ENCODE results near the gene FST.

FST gene

DNA sequence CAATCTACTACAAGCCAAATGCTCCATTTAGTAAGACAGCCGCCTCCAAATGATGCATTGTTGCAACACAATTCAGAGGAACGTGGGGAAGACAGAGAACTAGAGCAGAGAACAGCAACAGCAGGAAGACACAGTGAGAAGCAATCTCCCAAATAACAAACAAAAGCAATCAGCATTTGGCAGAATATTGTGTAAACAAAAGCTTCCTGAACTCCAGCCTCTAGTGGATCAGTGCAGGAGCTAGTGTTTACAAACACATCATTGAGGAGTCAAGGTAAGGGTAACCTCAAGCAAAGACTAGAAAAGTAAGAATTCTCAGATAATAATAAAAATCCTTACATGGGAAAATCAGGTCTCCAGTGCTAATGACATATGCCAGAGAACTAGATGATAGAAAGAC, 20.6 kb downstream of the FST start:
- Histone ChIP-seq H3K4me1 (ENCODE audit: control insufficient read depth, insufficient read depth, low read length) (no peaks in the 10 kb centered on the region), H3K9me3 (ENCODE audit: control insufficient read depth, low read length) (no peaks in the 10 kb centered on the region), H3K27me3 (ENCODE audit: control insufficient read depth, insufficient read depth, low read length) (no peaks in the 10 kb centered on the region), H3K9ac (ENCODE audit: low read length) (no peak overlapping the region), H3K36me3 (ENCODE audit: control insufficient read depth, insufficient read depth, low read length) (no peaks in the 10 kb centered on the region), H3K4me3 (ENCODE audit: low read length) (no peak overlapping the region)

- no peak overlapping the region for H3K9ac ChIP-seq (ENCODE audit: low read length)
- no peaks in the 10 kb centered on the region for H3K27me3 ChIP-seq (ENCODE audit: control insufficient read depth, insufficient read depth, low read length)
- no peaks in the 10 kb centered on the region for H3K36me3 ChIP-seq (ENCODE audit: control insufficient read depth, insufficient read depth, low read length)
- H3K9me3 ChIP-seq (ENCODE audit: control insufficient read depth, low read length), result no peaks in the 10 kb centered on the region
- no peaks in the 10 kb centered on the region for H3K4me1 ChIP-seq (ENCODE audit: control insufficient read depth, insufficient read depth, low read length)
- no peak overlapping the region for H3K4me3 ChIP-seq (ENCODE audit: low read length)
Observed at GRCh38 chr5:53503562-53504218, 23.3 kb downstream of the FST start.

GRCh38 chr5:53507013-53507412, 26.6 kb downstream of the FST start:
- no peak overlapping the region for H3K9ac ChIP-seq (ENCODE audit: low read length)
- no peak overlapping the region for H3K4me3 ChIP-seq (ENCODE audit: low read length)
- H3K27me3 ChIP-seq (ENCODE audit: control insufficient read depth, insufficient read depth, low read length), result no peaks in the 10 kb centered on the region
- H3K4me1 ChIP-seq (ENCODE audit: control insufficient read depth, insufficient read depth, low read length), result no peaks in the 10 kb centered on the region
- H3K9me3 ChIP-seq (ENCODE audit: control insufficient read depth, low read length), result peaks cover 3% of the 10 kb centered on the region
- H3K36me3 ChIP-seq (ENCODE audit: control insufficient read depth, insufficient read depth, low read length), result no peaks in the 10 kb centered on the region

- no peaks in the 10 kb centered on the region for H3K36me3 ChIP-seq (ENCODE audit: control insufficient read depth, insufficient read depth, low read length)
- no peak overlapping the region for H3K9ac ChIP-seq (ENCODE audit: low read length)
- no peaks in the 10 kb centered on the region for H3K4me1 ChIP-seq (ENCODE audit: control insufficient read depth, insufficient read depth, low read length)
- H3K9me3 ChIP-seq (ENCODE audit: control insufficient read depth, low read length), result peaks cover 3% of the 10 kb centered on the region
- peaks cover 9% of the 10 kb centered on the region for H3K27me3 ChIP-seq (ENCODE audit: control insufficient read depth, insufficient read depth, low read length)
- no peak overlapping the region for H3K4me3 ChIP-seq (ENCODE audit: low read length)
Observed at GRCh38 chr5:53508125-53508524, 27.7 kb downstream of the FST start.

DNA sequence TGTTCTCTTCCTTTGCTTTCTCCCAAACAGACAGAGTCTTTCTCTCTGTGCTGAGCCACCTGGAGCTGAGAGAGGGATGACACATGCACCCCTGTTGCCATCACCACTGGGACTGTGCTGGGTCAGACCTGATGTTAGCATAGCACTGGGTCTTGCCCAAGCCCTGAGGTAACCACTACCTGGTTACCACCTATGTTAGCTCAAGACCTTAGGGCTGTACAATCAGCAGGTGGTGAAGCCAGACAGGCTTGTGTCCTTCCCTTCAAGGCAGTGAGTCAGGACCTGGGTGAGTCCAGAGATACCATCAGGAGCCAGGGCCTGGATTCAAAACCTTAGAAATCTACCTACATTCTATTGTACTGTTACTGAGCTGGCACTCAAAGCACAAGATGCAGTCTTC, 32.1 kb downstream of the FST start:
- Histone ChIP-seq H3K9ac (ENCODE audit: low read length) (no peak overlapping the region), H3K4me3 (ENCODE audit: low read length) (no peak overlapping the region), H3K27me3 (ENCODE audit: control insufficient read depth, insufficient read depth, low read length) (peaks cover 20% of the 10 kb centered on the region), H3K4me1 (ENCODE audit: control insufficient read depth, insufficient read depth, low read length) (no peaks in the 10 kb centered on the region), H3K36me3 (ENCODE audit: control insufficient read depth, insufficient read depth, low read length) (no peaks in the 10 kb centered on the region), H3K9me3 (ENCODE audit: control insufficient read depth, low read length) (peaks cover 3% of the 10 kb centered on the region)

DNA sequence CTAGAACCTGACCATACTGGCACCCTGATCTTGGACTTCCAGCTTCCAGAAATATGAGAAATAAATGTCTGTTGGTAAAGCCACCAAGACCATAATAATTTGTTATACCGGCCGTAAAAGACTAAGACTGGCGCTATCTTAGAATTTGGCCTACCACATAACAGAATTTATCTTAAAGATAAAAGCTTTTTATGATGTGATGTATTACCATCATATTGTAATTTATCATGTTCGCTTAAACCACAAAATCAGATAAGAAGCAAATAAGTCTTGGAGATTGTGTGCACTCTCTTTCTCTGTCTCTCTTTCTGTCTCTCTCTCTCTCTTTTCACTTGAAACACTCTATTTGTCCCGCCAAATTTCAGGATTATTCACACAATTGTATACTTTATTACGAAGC, 35.6 kb downstream of the FST start:
- Histone ChIP-seq H3K36me3 (ENCODE audit: control insufficient read depth, insufficient read depth, low read length) (no peaks in the 10 kb centered on the region), H3K4me3 (ENCODE audit: low read length) (no peak overlapping the region), H3K9ac (ENCODE audit: low read length) (no peak overlapping the region), H3K27me3 (ENCODE audit: control insufficient read depth, insufficient read depth, low read length) (peaks cover 20% of the 10 kb centered on the region), H3K4me1 (ENCODE audit: control insufficient read depth, insufficient read depth, low read length) (no peaks in the 10 kb centered on the region), H3K9me3 (ENCODE audit: control insufficient read depth, low read length) (no peaks in the 10 kb centered on the region)

DNA sequence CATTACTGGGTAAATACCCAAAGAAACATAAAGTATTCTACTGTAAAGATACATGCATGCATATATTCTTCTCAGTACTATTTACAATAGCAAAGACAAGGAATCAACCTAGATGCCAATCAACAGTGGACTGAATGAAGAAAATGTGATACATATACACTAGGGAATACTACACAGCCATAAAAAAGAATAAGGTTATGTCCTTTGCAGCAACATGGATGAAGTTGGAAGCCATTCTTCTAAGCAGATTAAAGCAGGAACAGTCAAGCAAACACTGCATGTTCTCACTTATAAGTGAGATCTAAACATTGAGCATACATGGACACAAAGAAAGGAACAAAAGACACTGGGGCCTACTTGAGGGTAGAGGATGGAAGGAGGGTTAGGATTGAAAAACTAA, 40.4 kb downstream of the FST start:
- Histone ChIP-seq H3K27me3 (ENCODE audit: control insufficient read depth, insufficient read depth, low read length) (no peaks in the 10 kb centered on the region), H3K9ac (ENCODE audit: low read length) (no peak overlapping the region), H3K9me3 (ENCODE audit: control insufficient read depth, low read length) (no peaks in the 10 kb centered on the region), H3K4me1 (ENCODE audit: control insufficient read depth, insufficient read depth, low read length) (no peaks in the 10 kb centered on the region), H3K36me3 (ENCODE audit: control insufficient read depth, insufficient read depth, low read length) (no peaks in the 10 kb centered on the region), H3K4me3 (ENCODE audit: low read length) (no peak overlapping the region)

Measured in mucosa of stomach (tissue), 1 donor.